ENCODE data around the gene IFFO2.

The IFFO2 gene

GRCh38 chr1:18939398-18940302 lies 16.8 kb downstream of the IFFO2 start:
- Histone ChIP-seq H3K9me3 (ENCODE audit: low read length) (no peaks in the 10 kb centered on the region), H3K4me2 (ENCODE audit: low read length) (no peak overlapping the region), H3F3A (ENCODE audit: insufficient read depth, low read length) (no peaks in the 10 kb centered on the region), H3K4me1 (ENCODE audit: insufficient read depth, low read length, severe bottlenecking) (no peaks in the 10 kb centered on the region), H3K9ac (ENCODE audit: low read length) (no peak overlapping the region), H3K27me3 (ENCODE audit: insufficient read depth, low read length) (no peaks in the 10 kb centered on the region), H2AFZ (ENCODE audit: low read length) (no peak overlapping the region), H3K79me2 (ENCODE audit: insufficient read depth, low read length) (no peaks in the 10 kb centered on the region), H3K36me3 (ENCODE audit: insufficient read depth, low read length) (no peaks in the 10 kb centered on the region), H4K20me1 (ENCODE audit: insufficient read depth, low read length) (no peaks in the 10 kb centered on the region), H3K27ac (ENCODE audit: low read depth, low read length, poor library complexity, severe bottlenecking) (no peak overlapping the region), H3K9me2 (ENCODE audit: low read depth, low read length) (no peaks in the 10 kb centered on the region), H3K4me3 (ENCODE audit: low read depth, low read length, poor library complexity, severe bottlenecking) (no peak overlapping the region)
- TF ChIP-seq CTCF (IDR thresholded peaks at IDR 0.05; ENCODE audit: low read length) (no peak), EZH2 (IDR thresholded peaks at IDR 0.05; ENCODE audit: borderline replicate concordance, low read length) (no peak)

DNA sequence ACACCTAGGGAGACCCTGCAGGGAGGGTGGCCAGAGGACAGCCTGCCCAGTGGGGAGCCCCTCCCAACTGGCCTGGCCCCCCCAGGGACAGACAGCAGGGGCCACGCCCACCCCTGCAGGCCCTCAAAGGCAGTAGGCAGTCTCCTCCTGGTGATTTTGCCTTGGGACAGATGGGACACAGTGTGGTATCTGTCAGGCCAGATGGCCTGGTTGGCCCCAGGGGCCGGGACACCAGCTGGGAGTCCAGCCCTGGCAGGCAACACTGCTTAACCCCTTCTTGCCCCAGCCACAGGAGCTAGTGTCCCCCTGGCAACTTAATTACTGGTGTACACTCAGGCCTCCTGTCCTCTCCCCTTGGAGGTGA lies 17.8 kb downstream of the IFFO2 start:
- Histone ChIP-seq H3K9me3 (ENCODE audit: low read length) (no peaks in the 10 kb centered on the region), H2AFZ (ENCODE audit: low read length) (no peak overlapping the region), H3K4me3 (ENCODE audit: low read depth, low read length, poor library complexity, severe bottlenecking) (no peak overlapping the region), H3K9ac (ENCODE audit: low read length) (no peak overlapping the region), H3K4me2 (ENCODE audit: low read length) (no peak overlapping the region), H3K79me2 (ENCODE audit: insufficient read depth, low read length) (no peaks in the 10 kb centered on the region), H3K4me1 (ENCODE audit: insufficient read depth, low read length, severe bottlenecking) (no peaks in the 10 kb centered on the region), H3K36me3 (ENCODE audit: insufficient read depth, low read length) (no peaks in the 10 kb centered on the region), H4K20me1 (ENCODE audit: insufficient read depth, low read length) (no peaks in the 10 kb centered on the region), H3K9me2 (ENCODE audit: low read depth, low read length) (no peaks in the 10 kb centered on the region), H3K27me3 (ENCODE audit: insufficient read depth, low read length) (no peaks in the 10 kb centered on the region), H3K27ac (ENCODE audit: low read depth, low read length, poor library complexity, severe bottlenecking) (no peak overlapping the region), H3F3A (ENCODE audit: insufficient read depth, low read length) (no peaks in the 10 kb centered on the region)
- TF ChIP-seq CTCF (IDR thresholded peaks at IDR 0.05; ENCODE audit: low read length) (no peak), EZH2 (IDR thresholded peaks at IDR 0.05; ENCODE audit: borderline replicate concordance, low read length) (no peak)

DNA sequence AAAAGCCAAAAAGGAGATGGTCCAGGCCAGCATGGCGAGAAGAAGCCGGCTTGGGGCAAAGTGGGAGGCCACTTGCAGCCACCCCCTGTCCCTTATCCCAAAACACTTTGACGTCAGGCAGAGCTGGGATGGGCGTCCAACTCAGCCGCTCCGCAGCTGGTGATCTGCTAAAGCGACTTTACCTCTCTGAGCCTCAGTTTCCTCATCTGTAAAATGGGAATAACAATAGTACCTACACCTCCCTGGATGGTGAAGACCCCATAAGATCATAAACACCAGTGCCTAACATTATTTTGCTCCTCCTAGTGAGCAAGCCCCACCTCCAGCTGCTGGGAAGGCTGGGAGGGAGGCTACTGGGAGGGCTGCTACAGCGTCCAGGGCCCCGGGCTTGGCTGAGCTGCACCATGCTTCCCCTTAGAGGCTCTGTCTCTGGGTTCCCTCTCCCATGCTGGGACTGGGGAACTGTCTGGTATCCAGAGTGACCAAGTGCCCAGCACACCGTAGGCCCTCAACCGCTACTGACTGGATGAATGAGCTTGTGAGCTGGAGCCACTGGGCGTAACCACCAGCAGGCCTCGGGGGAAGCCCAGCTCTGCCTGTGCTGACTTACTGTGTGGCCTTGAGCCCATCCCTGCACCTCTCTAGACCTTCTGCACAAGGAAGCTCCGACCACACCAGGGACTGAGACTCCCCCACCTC lies 18.3 kb downstream of the IFFO2 start:
- Histone ChIP-seq H3K4me1 (ENCODE audit: insufficient read depth, low read length, severe bottlenecking) (no peaks in the 10 kb centered on the region), H3K9me3 (ENCODE audit: low read length) (no peaks in the 10 kb centered on the region), H3K27ac (ENCODE audit: low read depth, low read length, poor library complexity, severe bottlenecking) (no peak overlapping the region), H3K36me3 (ENCODE audit: insufficient read depth, low read length) (no peaks in the 10 kb centered on the region), H3K4me2 (ENCODE audit: low read length) (no peak overlapping the region), H4K20me1 (ENCODE audit: insufficient read depth, low read length) (no peaks in the 10 kb centered on the region), H3F3A (ENCODE audit: insufficient read depth, low read length) (no peaks in the 10 kb centered on the region), H3K9ac (ENCODE audit: low read length) (no peak overlapping the region), H3K79me2 (ENCODE audit: insufficient read depth, low read length) (no peaks in the 10 kb centered on the region), H3K9me2 (ENCODE audit: low read depth, low read length) (no peaks in the 10 kb centered on the region), H3K27me3 (ENCODE audit: insufficient read depth, low read length) (no peaks in the 10 kb centered on the region), H2AFZ (ENCODE audit: low read length) (no peak overlapping the region), H3K4me3 (ENCODE audit: low read depth, low read length, poor library complexity, severe bottlenecking) (no peak overlapping the region)
- no peak for TF ChIP-seq CTCF (IDR thresholded peaks at IDR 0.05; ENCODE audit: low read length)
- TF ChIP-seq EZH2 (IDR thresholded peaks at IDR 0.05; ENCODE audit: borderline replicate concordance, low read length): no peak

Measured in OCI-LY1 (cell line).